ENCODE measurements around the gene MSRB3. TPM values are rescaled to one million over a fixed set of nuclear protein-coding genes. Genes with fewer than 3 reads are reported as not detected.

Gene MSRB3
- total RNA-seq, 6 donors from 2014 or later = 15.7 to 76.3 (median 30.4) TPM

- Histone ChIP-seq H3K27ac (no peak overlapping the region), H3K9me3 (no peaks in the 10 kb centered on the region), H3K4me1 (no peaks in the 10 kb centered on the region), H3K27me3 (no peaks in the 10 kb centered on the region), H3K4me3 (no peak overlapping the region), H3K36me3 (no peaks in the 10 kb centered on the region)
- ATAC-seq (ENCODE audit: low FRiP score in 2 of 2) = no peak
- WGBS, 2 donors = 79 to 86% methylated on average over 2 of the region's 2 CpGs
- TF ChIP-seq POLR2A (IDR thresholded peaks at IDR 0.05) = no peak
- no peak for TF ChIP-seq CTCF (IDR thresholded peaks at IDR 0.05)
- no peak for TF ChIP-seq POLR2AphosphoS5 (IDR thresholded peaks at IDR 0.05)
- TF ChIP-seq EP300 (IDR thresholded peaks at IDR 0.05) = no peak
- no peak for DNase-seq
Observed at GRCh38 chr12:65443038-65443437, 164.6 kb downstream of the MSRB3 start.

- no peak for TF ChIP-seq EP300 (IDR thresholded peaks at IDR 0.05)
- TF ChIP-seq CTCF (IDR thresholded peaks at IDR 0.05) = no peak
- TF ChIP-seq POLR2A (IDR thresholded peaks at IDR 0.05) = no peak
- TF ChIP-seq POLR2AphosphoS5 (IDR thresholded peaks at IDR 0.05) = no peak
- 87 to 93% methylated on average over 2 of the region's 2 CpGs for WGBS, 2 donors
- Histone ChIP-seq H3K4me1 (no peaks in the 10 kb centered on the region), H3K9me3 (no peaks in the 10 kb centered on the region), H3K4me3 (no peak overlapping the region), H3K27me3 (no peaks in the 10 kb centered on the region), H3K36me3 (no peaks in the 10 kb centered on the region), H3K27ac (no peak overlapping the region)
- DNase-seq (no peak), ATAC-seq (ENCODE audit: low FRiP score in 2 of 2) (no peak)
Observed at GRCh38 chr12:65444996-65445395, 166.5 kb downstream of the MSRB3 start.

- no peaks in the 10 kb centered on the region for H3K9me3 ChIP-seq
- TF ChIP-seq POLR2AphosphoS5 (IDR thresholded peaks at IDR 0.05) = no peak
- no peak for TF ChIP-seq CTCF (IDR thresholded peaks at IDR 0.05)
- TF ChIP-seq POLR2A (IDR thresholded peaks at IDR 0.05) = no peak
- TF ChIP-seq EP300 (IDR thresholded peaks at IDR 0.05) = no peak
- no peak overlapping the region for H3K27ac ChIP-seq
- peaks cover 0 to 2% (median 0%) of the 10 kb centered on the region in 4 donors for H3K4me1 ChIP-seq
- no peaks in the 10 kb centered on the region for H3K27me3 ChIP-seq
- H3K4me3 ChIP-seq = no peak overlapping the region
- no peaks in the 10 kb centered on the region for H3K36me3 ChIP-seq
- ATAC-seq (ENCODE audit: low FRiP score in 2 of 2) = no peak
- WGBS, 2 donors = 92 to 95% methylated on average over 1 of the region's 1 CpG
- no peak for DNase-seq
Observed at GRCh38 chr12:65446901-65447300, 168.4 kb downstream of the MSRB3 start.

- H3K9me3 ChIP-seq = no peaks in the 10 kb centered on the region
- H3K4me3 ChIP-seq = no peak overlapping the region
- peaks cover 0 to 7% (median under 1%) of the 10 kb centered on the region in 4 donors for H3K36me3 ChIP-seq
- H3K4me1 ChIP-seq = peaks cover 0 to 2% (median 0%) of the 10 kb centered on the region in 4 donors
- TF ChIP-seq POLR2A (IDR thresholded peaks at IDR 0.05) (no peak), POLR2AphosphoS5 (IDR thresholded peaks at IDR 0.05) (no peak), EP300 (IDR thresholded peaks at IDR 0.05) (no peak), CTCF (IDR thresholded peaks at IDR 0.05) (no peak)
- DNase-seq (no peak), ATAC-seq (ENCODE audit: low FRiP score in 2 of 2) (no peak)
- H3K27ac ChIP-seq = no peak overlapping the region
- H3K27me3 ChIP-seq = no peaks in the 10 kb centered on the region
- 83 to 90% methylated on average over 1 of the region's 1 CpG for WGBS, 2 donors
Observed at GRCh38 chr12:65449400-65449799, 170.9 kb downstream of the MSRB3 start.

- WGBS, 2 donors = 60% methylated on average over 2 of the region's 2 CpGs
- Histone ChIP-seq H3K4me3 (no peak overlapping the region), H3K4me1 (peaks cover 0 to 2% (median 0%) of the 10 kb centered on the region in 4 donors), H3K9me3 (no peaks in the 10 kb centered on the region), H3K36me3 (peaks cover 0 to 12% (median 2%) of the 10 kb centered on the region in 4 donors), H3K27ac (no peak overlapping the region), H3K27me3 (no peaks in the 10 kb centered on the region)
- no peak for TF ChIP-seq POLR2AphosphoS5 (IDR thresholded peaks at IDR 0.05)
- no peak for TF ChIP-seq POLR2A (IDR thresholded peaks at IDR 0.05)
- TF ChIP-seq EP300 (IDR thresholded peaks at IDR 0.05) = no peak
- no peak for ATAC-seq (ENCODE audit: low FRiP score in 2 of 2)
- no peak for DNase-seq
Observed at GRCh38 chr12:65450625-65451024, 172.1 kb downstream of the MSRB3 start.
